SK-N-SH (cell line): ENCODE results near the gene PLCG1.

Source experiments
- CTCF ChIP-seq: fragments of 200-600 bp; sonication (generic); IDR thresholded peaks from 2 replicates; pipeline ENCODE4 v1.6.1; 2017; ENCODE audit warnings: antibody characterized with exemption, mild to moderate bottlenecking, moderate library complexity
- FOXJ3 ChIP-seq: sonication (generic); formaldehyde crosslinking; IDR thresholded peaks from 2 replicates; pipeline ENCODE4 v1.5.1; 2020; ENCODE audit warnings: mild to moderate bottlenecking, missing genetic modification reagents
- JUND ChIP-seq: IDR thresholded peaks from 2 replicates; pipeline ENCODE4 v1.4.0; 2012
- POLR2AphosphoS5 ChIP-seq: IDR thresholded peaks from 2 replicates; pipeline ENCODE4 v1.6.1; 2012; ENCODE audit warnings: low read depth, low read length
- RAD21 ChIP-seq: IDR thresholded peaks from 2 replicates; pipeline ENCODE4 v1.6.1; 2012; ENCODE audit warnings: mild to moderate bottlenecking, low read length
- RCOR1 ChIP-seq: fragments of 150-350 bp; IDR thresholded peaks from 2 replicates; pipeline ENCODE4 v1.6.1; 2017; ENCODE audit warnings: antibody characterized with exemption, low read length
- RFX5 ChIP-seq: IDR thresholded peaks from 2 replicates; pipeline ENCODE4 v1.6.1; 2012; ENCODE audit warnings: mild to moderate bottlenecking, improper control_type of control experiment, low read length
- TCF12 ChIP-seq: IDR thresholded peaks from 2 replicates; pipeline ENCODE4 v1.4.0; 2012
- YY1 ChIP-seq: IDR thresholded peaks from 2 replicates; pipeline ENCODE4 v1.4.0; 2012; ENCODE audit warnings: low read depth, mild to moderate bottlenecking

- TF ChIP-seq CTCF (no peak), FOXJ3 (no peak), RFX5 (no peak), JUND (no peak), RCOR1 (no peak), TCF12 (peak; percentile 55), POLR2AphosphoS5 (no peak), RAD21 (no peak), YY1 (no peak)
These were observed 13.3 kb downstream of the PLCG1 start for GRCh38 chr20:41150664-41151063.
